Body of pancreas (tissue), 4 donors: ENCODE results near the gene C2orf69.

Source experiments
- POLR2A ChIP-seq, 3 donors: fragments of 450-650 bp; IDR thresholded peaks; one replicate each; pipeline ENCODE4 v1.6.1; 2016; ENCODE audit warnings: antibody characterized with exemption in 3 of 3, mild to moderate bottlenecking in 2 of 3
- TF ChIP-seq, protein P1 (sequence below), 7 experiments: fragments of 450-650 bp in 4 of 7; fragments of 200-600 bp in 3 of 7; sonication (generic) in 3 of 7; IDR thresholded peaks; one replicate each; pipeline ENCODE4 v1.5.1; 2016 to 2019; ENCODE audit warnings: antibody characterized with exemption in 7 of 7

DNA sequence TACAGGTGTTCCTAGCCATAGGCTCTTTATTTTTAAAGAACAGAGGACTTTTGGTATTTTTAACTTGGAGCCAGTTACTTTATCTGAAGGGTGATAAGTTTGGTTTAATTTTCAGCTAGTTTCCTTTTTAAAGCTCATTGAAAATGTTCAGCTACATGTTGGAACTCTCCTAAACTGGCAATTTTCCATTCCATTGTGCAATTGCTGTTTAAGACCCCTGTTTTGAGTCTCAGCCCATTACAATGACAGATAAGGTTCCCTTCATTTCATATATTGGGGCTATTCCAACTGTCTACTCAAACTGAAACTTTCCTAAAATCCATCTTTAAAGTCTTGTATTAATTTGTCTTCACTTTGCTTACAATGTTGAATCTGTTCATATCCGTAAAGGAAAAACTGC, 55.9 kb downstream of the C2orf69 start:
- TF ChIP-seq, protein P1, sequence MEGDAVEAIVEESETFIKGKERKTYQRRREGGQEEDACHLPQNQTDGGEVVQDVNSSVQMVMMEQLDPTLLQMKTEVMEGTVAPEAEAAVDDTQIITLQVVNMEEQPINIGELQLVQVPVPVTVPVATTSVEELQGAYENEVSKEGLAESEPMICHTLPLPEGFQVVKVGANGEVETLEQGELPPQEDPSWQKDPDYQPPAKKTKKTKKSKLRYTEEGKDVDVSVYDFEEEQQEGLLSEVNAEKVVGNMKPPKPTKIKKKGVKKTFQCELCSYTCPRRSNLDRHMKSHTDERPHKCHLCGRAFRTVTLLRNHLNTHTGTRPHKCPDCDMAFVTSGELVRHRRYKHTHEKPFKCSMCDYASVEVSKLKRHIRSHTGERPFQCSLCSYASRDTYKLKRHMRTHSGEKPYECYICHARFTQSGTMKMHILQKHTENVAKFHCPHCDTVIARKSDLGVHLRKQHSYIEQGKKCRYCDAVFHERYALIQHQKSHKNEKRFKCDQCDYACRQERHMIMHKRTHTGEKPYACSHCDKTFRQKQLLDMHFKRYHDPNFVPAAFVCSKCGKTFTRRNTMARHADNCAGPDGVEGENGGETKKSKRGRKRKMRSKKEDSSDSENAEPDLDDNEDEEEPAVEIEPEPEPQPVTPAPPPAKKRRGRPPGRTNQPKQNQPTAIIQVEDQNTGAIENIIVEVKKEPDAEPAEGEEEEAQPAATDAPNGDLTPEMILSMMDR (IDR thresholded peaks at IDR 0.05): no peak
- no peak for TF ChIP-seq POLR2A (IDR thresholded peaks at IDR 0.05)
